Stimulated activated memory B cell treated with anti-CD40 and anti-IgM and Interleukin-4, amounts not matched to agents 10 μg/mL and 1 μg/mL and 100 μg/mL, for 72 hours (primary cell): ENCODE measurements around the gene PRKCA.

ENCODE experiments used
- ATAC-seq: fragments of 150-1000 bp; cut with Tn5 transposase; 2 replicates; pipeline ENCODE4 v1.10.0; 2021
- H3K27ac Mint-ChIP-seq: one replicate; pipeline ENCODE4 v1.8.0; 2022; ENCODE audit warnings: mild to moderate bottlenecking, mixed read lengths
- H3K27me3 Mint-ChIP-seq: one replicate; pipeline ENCODE4 v1.8.0; 2022; ENCODE audit warnings: mixed read lengths
- H3K36me3 Mint-ChIP-seq: one replicate; pipeline ENCODE4 v1.8.0; 2022; ENCODE audit warnings: mixed read lengths
- H3K4me1 Mint-ChIP-seq: one replicate; pipeline ENCODE4 v1.8.0; 2022; ENCODE audit warnings: mixed read lengths
- H3K4me3 Mint-ChIP-seq: one replicate; pipeline ENCODE4 v1.8.0; 2022; ENCODE audit warnings: mild to moderate bottlenecking, moderate library complexity, mixed read lengths
- H3K9me3 Mint-ChIP-seq: one replicate; pipeline ENCODE4 v1.8.0; 2022; ENCODE audit warnings: mixed read lengths

Gene PRKCA

GRCh38 chr17:66413559-66414520 is 111.4 kb downstream of the PRKCA start:
- H3K4me3 Mint-ChIP-seq: no peak overlapping the region
- H3K27ac Mint-ChIP-seq: no peak overlapping the region
- no peaks in the 10 kb centered on the region for H3K4me1 Mint-ChIP-seq
- peaks cover 8% of the 10 kb centered on the region for H3K27me3 Mint-ChIP-seq
- H3K36me3 Mint-ChIP-seq: no peaks in the 10 kb centered on the region
- H3K9me3 Mint-ChIP-seq: no peaks in the 10 kb centered on the region
- no peak for ATAC-seq

GRCh38 chr17:66414561-66415175 is 112.3 kb downstream of the PRKCA start:
- Mint-ChIP-seq H3K27ac (no peak overlapping the region), H3K4me3 (no peak overlapping the region), H3K27me3 (peaks cover 8% of the 10 kb centered on the region)

GRCh38 chr17:66415366-66416206 is 113.2 kb downstream of the PRKCA start:
- H3K27ac Mint-ChIP-seq: no peak overlapping the region
- H3K4me3 Mint-ChIP-seq: no peak overlapping the region
- no peaks in the 10 kb centered on the region for H3K9me3 Mint-ChIP-seq
- ATAC-seq: no peak
- peaks cover 8% of the 10 kb centered on the region for H3K27me3 Mint-ChIP-seq
- H3K36me3 Mint-ChIP-seq: no peaks in the 10 kb centered on the region
- no peaks in the 10 kb centered on the region for H3K4me1 Mint-ChIP-seq

More at GRCh38 chr17:66414561-66415175, 112.3 kb downstream of the PRKCA start:
- Mint-ChIP-seq H3K36me3 (no peaks in the 10 kb centered on the region), H3K4me1 (no peaks in the 10 kb centered on the region), H3K9me3 (no peaks in the 10 kb centered on the region)
- no peak for ATAC-seq

- no peak overlapping the region for H3K27ac Mint-ChIP-seq
- H3K4me1 Mint-ChIP-seq: no peaks in the 10 kb centered on the region
- no peaks in the 10 kb centered on the region for H3K36me3 Mint-ChIP-seq
These were observed 114.0 kb downstream of the PRKCA start for GRCh38 chr17:66416207-66416940.

GRCh38 chr17:66417300-66417719 is 114.9 kb downstream of the PRKCA start:
- no peak overlapping the region for H3K4me3 Mint-ChIP-seq
- H3K4me1 Mint-ChIP-seq: no peaks in the 10 kb centered on the region
- peaks cover 8% of the 10 kb centered on the region for H3K27me3 Mint-ChIP-seq
- no peaks in the 10 kb centered on the region for H3K9me3 Mint-ChIP-seq
- no peak for ATAC-seq
- no peak overlapping the region for H3K27ac Mint-ChIP-seq
- no peaks in the 10 kb centered on the region for H3K36me3 Mint-ChIP-seq

More at GRCh38 chr17:66416207-66416940, 114.0 kb downstream of the PRKCA start:
- Mint-ChIP-seq H3K9me3 (no peaks in the 10 kb centered on the region), H3K27me3 (peaks cover 8% of the 10 kb centered on the region), H3K4me3 (no peak overlapping the region)
- no peak for ATAC-seq

GRCh38 chr17:66420961-66421371 is 118.6 kb downstream of the PRKCA start:
- ATAC-seq: peak; percentile 56
- H3K36me3 Mint-ChIP-seq: no peaks in the 10 kb centered on the region
- no peak overlapping the region for H3K4me3 Mint-ChIP-seq
- H3K4me1 Mint-ChIP-seq: no peaks in the 10 kb centered on the region
- H3K9me3 Mint-ChIP-seq: no peaks in the 10 kb centered on the region
- H3K27ac Mint-ChIP-seq: no peak overlapping the region
- H3K27me3 Mint-ChIP-seq: no peaks in the 10 kb centered on the region

GRCh38 chr17:66422186-66422585 is 119.8 kb downstream of the PRKCA start:
- Mint-ChIP-seq H3K4me3 (no peak overlapping the region), H3K36me3 (no peaks in the 10 kb centered on the region), H3K9me3 (no peaks in the 10 kb centered on the region), H3K27me3 (no peaks in the 10 kb centered on the region), H3K4me1 (no peaks in the 10 kb centered on the region), H3K27ac (no peak overlapping the region)
- ATAC-seq: no peak

- Mint-ChIP-seq H3K36me3 (no peaks in the 10 kb centered on the region), H3K27me3 (no peaks in the 10 kb centered on the region), H3K27ac (no peak overlapping the region), H3K4me1 (no peaks in the 10 kb centered on the region), H3K9me3 (no peaks in the 10 kb centered on the region), H3K4me3 (no peak overlapping the region)
- no peak for ATAC-seq
These were observed 120.9 kb downstream of the PRKCA start for GRCh38 chr17:66423056-66423955.

GRCh38 chr17:66425756-66426396 is 123.5 kb downstream of the PRKCA start:
- Mint-ChIP-seq H3K4me3 (no peak overlapping the region), H3K9me3 (no peaks in the 10 kb centered on the region), H3K27me3 (peaks cover 8% of the 10 kb centered on the region), H3K27ac (no peak overlapping the region), H3K4me1 (no peaks in the 10 kb centered on the region), H3K36me3 (no peaks in the 10 kb centered on the region)
- no peak for ATAC-seq

GRCh38 chr17:66426397-66427033 is 124.1 kb downstream of the PRKCA start:
- Mint-ChIP-seq H3K4me1 (no peaks in the 10 kb centered on the region), H3K27me3 (peaks cover 8% of the 10 kb centered on the region), H3K4me3 (no peak overlapping the region), H3K27ac (no peak overlapping the region), H3K9me3 (no peaks in the 10 kb centered on the region), H3K36me3 (no peaks in the 10 kb centered on the region)
- ATAC-seq: no peak

- Mint-ChIP-seq H3K27me3 (peaks cover 8% of the 10 kb centered on the region), H3K36me3 (no peaks in the 10 kb centered on the region), H3K9me3 (no peaks in the 10 kb centered on the region), H3K27ac (no peak overlapping the region), H3K4me1 (no peaks in the 10 kb centered on the region), H3K4me3 (no peak overlapping the region)
- ATAC-seq: no peak
These were observed 124.7 kb downstream of the PRKCA start for GRCh38 chr17:66427134-66427533.

GRCh38 chr17:66429680-66430079 is 127.3 kb downstream of the PRKCA start:
- Mint-ChIP-seq H3K36me3 (no peaks in the 10 kb centered on the region), H3K27ac (no peak overlapping the region), H3K4me3 (no peak overlapping the region), H3K27me3 (peaks cover 8% of the 10 kb centered on the region), H3K9me3 (no peaks in the 10 kb centered on the region), H3K4me1 (no peaks in the 10 kb centered on the region)
- ATAC-seq: no peak
